Prostate gland (tissue), 2 donors: ENCODE measurements around the gene ZNF133.

Experiments
- CTCF ChIP-seq, 4 experiments: fragments of 200-600 bp in 2 of 4; fragments of 450-650 bp in 2 of 4; sonication (generic) in 2 of 4; IDR thresholded peaks; 1 replicate in 3 of 4; 2 replicates in 1 of 4; pipeline ENCODE4 v1.5.1; 2016 to 2019; ENCODE audit warnings: antibody characterized with exemption in 4 of 4, mild to moderate bottlenecking in 2 of 4, moderate library complexity in 2 of 4
- POLR2A ChIP-seq: fragments of 450-650 bp; IDR thresholded peaks from one replicate; pipeline ENCODE4 v1.6.1; 2016; ENCODE audit warnings: antibody characterized with exemption, mild to moderate bottlenecking
- POLR2AphosphoS5 ChIP-seq: sonication (generic); formaldehyde crosslinking; IDR thresholded peaks from one replicate; pipeline ENCODE4 v1.6.1; 2017; ENCODE audit warnings: antibody characterized with exemption

- TF ChIP-seq CTCF (IDR thresholded peaks at IDR 0.05) (no peak), POLR2A (no peak), POLR2AphosphoS5 (no peak)
Observed at GRCh38 chr20:18263723-18264122, 24.6 kb upstream of the ZNF133 start.
